ENCODE data around the gene UNC79.

GRCh38 chr14:93533842-93534241 is 103.1 kb downstream of the UNC79 start:
- TF ChIP-seq CTCF (IDR thresholded peaks at IDR 0.05): no peak
- TF ChIP-seq POLR2A (IDR thresholded peaks at IDR 0.05): no peak

All from heart left ventricle (tissue), 13 donors.